GM21526 (cell line): ENCODE measurements around the gene TECPR2.
A peak's percentile ranks its signal among the peaks of the same experiment; 100 is the strongest.

ENCODE experiments used
- ATAC-seq: cut with Tn5 transposase; IDR thresholded peaks from one replicate; pipeline ENCODE4 v1.9.1; 2021; ENCODE audit warnings: moderate library complexity; ENCODE audit not compliant: unreplicated experiment, low FRiP score

TECPR2 gene

DNA sequence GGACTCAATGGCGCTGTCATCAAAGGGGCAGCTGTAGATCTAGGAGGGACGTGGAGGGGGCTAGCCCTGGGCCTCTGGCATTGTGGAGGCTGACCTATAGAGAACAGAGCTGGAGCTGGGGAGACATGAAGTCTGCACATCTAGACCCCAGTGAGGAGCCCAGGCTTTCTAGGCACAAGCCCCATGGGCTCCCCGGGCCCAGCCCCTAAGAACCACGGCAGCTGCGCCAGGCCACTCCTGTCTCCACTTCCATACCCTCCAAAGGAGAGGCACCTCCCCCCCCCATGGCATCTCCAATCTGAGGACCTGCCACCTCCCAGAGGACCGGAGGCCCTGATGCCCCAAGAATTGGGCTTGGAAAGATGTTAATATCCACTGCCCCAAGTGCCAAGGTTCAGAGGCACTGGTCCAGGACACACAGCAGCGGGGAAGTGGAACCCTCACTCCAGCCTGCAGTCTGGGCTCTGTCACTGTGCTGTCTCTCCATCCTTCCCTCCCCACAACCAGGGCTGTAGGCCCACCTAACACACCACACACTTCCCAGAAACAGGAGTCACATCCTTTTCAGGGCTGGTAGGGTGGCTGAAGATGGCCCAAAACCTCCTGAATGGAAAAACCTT lies 142.4 kb downstream of the TECPR2 start:
- ATAC-seq: no peak

DNA sequence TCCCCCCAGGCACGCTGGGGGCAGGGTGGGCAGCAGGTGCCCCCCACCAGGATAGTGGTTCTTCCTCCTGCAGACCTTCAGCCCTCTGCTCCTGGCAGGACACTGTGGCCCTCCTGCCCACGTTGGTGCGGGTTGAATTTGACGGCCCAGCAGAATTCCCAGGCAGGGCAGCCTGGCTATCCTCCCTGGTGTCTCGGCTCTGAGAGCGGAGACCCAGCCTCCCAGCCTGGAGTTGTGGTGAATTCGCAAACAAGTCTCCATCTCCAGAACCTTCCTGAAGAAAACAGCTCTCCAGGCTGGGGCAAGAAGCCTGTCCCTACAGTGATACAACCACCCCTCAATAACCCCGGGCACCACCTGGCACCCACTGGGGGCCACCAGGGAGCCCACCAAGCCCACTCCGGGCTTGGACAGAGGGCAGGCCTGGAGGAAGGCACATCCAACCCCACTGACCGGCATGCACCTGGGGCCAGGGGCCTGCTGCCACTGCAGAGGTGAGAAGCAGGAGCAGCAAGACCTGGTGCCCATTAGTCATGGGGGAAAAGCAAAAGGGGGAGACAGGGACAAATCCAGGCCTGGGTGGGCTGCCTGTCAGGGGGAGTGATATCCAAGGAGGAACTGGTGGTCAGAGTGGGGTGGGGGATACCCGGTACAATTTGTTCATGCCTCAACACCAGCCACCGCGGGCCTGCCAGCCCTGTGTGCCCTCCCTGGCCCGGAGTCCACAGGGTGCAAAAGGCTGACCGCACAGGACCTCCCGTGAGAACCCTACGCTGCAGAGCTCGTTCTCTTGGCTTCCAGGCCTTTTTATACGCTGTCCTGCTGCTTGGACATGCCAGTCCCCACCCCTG lies 143.3 kb downstream of the TECPR2 start:
- no peak for ATAC-seq

DNA sequence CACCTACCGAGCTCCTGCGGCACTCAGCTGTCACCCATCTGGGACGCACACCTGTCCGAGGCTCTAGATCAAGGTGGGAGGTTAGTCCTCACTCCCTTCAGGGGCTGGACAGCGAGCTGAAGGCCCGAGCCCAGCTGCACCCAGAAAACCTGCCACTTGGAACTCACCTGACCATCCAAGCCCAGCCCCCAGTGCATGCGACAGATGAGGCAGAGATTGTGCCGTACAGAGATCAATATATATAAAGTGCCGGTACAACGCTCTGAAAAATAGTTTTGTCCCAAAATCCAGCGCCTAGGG lies 143.8 kb downstream of the TECPR2 start:
- no peak for ATAC-seq

DNA sequence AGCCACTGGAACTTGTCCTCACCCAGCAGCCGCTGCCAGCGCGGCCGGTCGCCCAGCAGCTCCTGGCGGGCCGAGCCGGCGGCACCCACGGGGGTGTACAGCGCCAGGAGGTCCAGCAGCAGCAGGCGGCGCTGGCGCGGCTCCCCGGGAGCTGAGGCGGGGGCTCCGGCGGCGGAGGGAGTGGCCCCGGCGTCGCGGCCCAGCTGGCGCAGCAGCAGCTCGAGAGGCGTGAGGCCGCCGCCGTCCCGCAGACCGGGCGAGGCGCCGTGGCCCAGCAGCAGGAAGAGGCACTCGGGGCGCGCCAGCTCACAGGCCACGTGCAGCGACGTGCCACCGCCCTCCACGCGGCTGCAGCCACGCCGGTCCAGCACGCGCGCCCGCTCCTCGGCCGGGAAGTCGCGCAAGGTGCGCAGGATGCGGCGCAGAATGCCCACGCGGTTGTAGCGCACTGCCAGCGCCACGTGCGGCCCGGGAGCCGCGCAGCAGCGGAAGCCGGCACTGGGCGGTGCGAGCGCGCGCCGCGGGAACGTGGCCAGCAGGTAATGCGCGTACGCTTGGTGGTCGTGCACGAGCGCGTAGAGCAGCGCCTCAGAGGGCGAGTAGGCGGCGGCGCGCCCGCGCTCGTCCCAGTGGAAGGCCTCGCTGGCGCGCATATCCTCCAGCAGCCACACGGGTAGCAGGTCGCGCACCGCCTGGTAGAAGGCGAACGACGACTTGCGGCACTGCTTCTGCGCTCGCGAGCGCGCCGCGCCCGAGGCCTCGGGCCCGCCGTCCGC lies 144.5 kb downstream of the TECPR2 start:
- ATAC-seq: no peak

- no peak for ATAC-seq
Measured at GRCh38 chr14:102507857-102508312, 145.1 kb downstream of the TECPR2 start.

DNA sequence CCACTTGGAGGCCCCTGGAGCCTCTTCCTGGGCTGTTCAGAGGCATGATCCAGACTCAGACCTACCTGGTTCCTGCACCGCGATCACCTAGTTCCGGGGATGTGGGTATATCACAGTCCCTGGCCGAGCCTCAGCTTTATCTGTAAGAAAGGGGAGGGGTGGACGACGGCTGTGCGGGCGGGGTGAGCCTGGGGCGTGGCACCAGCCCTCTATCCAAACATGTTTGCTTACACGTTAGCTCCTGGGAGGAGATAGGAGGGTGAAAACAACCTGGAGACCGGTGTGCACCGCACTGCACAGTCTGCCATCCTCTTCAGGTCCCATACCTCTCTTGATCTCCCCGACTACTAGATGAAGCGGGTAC lies 145.7 kb downstream of the TECPR2 start:
- no peak for ATAC-seq

DNA sequence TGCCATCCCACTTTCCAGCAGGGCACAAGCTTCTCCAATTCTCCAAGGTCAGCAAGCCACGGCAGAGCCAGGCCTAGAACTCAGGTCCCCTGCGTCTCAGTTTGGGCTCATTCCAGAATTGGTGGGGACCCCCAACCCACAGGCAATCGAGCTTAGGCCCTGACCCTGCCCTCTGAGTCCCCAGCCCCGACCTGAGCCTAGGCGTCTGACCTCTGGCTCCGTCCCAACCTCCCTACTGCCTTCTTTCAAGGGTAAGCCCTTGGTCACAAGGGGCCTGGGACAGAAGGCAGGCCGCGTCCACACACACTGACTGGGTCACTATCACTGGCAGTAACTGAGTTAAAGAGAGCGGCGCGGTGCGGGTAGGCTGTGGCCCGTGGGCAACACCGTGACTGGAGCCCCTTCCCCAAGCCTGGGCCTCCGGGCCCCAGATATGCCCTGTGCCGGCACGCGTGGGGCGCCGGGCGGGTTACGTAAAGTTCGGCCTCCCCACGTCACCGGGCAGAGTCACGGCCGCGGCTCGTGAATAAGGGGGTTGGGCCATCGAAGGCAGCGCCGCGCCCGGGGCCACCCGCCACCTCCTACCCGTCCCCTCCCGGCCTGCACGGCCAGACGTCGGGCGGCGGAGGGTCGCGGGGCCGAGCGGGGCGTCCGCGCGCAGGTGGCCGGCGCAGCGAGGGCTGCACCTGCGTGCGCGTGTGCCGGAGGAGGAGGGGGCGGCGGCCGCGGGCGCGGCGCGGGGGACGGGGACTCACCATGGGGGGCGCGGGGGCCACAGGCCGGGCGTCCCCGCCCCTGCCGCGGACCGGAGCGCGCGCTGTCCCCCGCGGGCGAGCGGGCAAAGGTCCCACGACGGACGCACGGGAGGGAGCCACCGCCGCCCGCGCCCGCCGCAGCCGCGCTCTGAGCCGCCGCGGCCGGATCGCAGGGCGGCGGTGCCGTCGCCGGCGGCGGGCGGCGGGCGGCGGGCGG lies 146.3 kb downstream of the TECPR2 start:
- ATAC-seq: no peak

- peak; percentile 64 for ATAC-seq
Measured at GRCh38 chr14:102509746-102510615, 147.2 kb downstream of the TECPR2 start, which contains the start of gene ANKRD9. Gene ANKRD9, minus strand, starts transcription at chr14:102509776. Its CDS starts 1,887 bp downstream, at chr14:102507889.

- ATAC-seq: no peak
Measured at GRCh38 chr14:102510616-102511520, 148.1 kb downstream of the TECPR2 start.

DNA sequence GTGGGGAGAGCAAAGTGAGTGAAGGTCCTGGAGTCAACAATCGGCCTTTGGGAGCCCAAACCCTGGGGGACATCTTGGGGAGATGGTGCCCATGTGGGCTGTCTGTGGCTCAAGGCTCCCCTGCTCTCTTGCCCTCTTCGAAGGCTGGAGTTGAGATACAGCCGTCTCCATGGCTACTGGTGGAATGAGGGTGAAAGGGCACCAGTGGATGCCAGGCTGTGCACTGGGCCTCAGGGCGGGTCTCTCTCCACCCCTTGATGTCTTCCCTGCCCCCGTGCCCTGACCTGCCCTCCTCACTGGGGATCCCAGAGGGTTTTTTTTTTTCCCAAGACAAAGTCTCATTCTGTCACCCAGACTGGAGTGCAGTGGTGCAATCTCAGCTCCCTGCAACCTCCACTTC lies 148.8 kb downstream of the TECPR2 start:
- no peak for ATAC-seq

DNA sequence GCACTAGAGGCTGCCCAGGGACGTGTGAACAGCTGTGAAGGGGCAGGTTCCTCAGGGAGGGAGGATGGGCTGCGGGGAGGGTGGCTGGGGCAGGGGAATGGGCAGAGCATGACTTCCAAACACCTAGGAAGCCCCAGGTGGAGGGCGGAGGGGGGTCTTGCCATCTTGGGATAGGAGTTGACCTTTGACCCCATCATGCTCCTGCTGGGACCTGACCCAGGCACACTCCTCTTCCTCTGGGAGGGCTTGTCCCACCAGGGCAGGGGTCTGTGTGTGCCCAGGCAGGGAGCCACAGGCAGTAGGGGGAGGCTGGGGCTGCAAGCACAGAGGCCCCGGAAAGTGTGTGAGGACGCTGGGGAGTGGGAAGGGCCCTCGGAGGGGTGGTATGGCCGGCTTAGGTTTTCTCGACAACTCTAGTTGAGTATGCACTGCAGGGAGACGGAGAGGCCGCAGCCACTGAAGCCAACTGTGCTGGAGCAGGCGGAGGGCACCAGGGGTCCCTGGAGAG lies 150.1 kb downstream of the TECPR2 start:
- ATAC-seq: no peak

GRCh38 chr14:102513899-102514772 lies 151.4 kb downstream of the TECPR2 start:
- no peak for ATAC-seq

- no peak for ATAC-seq
Measured at GRCh38 chr14:102514987-102515733, 152.4 kb downstream of the TECPR2 start.

GRCh38 chr14:102516531-102517391 lies 154.0 kb downstream of the TECPR2 start:
- no peak for ATAC-seq

DNA sequence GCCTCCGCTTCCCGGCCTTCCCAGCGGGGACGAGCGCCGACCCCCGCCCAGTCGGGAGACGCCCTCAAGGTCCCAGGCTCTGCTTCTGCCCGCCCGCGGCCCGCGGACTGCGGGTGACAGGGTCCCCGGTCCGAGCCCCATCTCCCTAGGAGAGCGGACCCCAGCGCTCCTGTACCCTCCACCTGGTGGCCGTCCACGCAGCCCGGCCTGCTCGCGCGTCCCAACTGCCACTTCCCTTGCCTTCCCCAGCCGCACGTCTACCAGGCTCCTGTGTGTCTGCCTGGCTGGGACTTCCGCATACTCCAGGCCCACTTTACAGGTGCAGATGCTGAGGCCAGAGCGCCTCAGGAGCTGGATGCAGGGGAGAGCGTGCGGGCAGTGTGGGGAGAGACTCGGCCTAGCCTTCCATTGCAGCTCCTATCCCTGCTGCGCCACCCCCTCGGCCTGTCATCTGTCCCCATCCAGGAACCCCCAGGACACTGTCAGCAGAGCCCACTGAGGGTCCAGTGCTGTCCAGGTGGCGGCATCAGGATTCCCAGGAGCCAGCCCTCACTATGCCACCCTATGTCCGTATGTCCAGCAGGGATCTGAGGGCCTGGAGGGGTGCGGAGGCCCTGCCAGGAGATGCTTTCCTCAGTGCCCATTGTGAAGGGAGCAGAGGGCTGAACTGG lies 154.8 kb downstream of the TECPR2 start:
- ATAC-seq: no peak
